ENCODE measurements around the gene EYA3. TPM values are rescaled to one million over a fixed set of nuclear protein-coding genes. Genes with fewer than 3 reads are reported as not detected.

Gene EYA3
- total RNA-seq, 1 experiment from 2014 or later: 32.7 TPM

DNA sequence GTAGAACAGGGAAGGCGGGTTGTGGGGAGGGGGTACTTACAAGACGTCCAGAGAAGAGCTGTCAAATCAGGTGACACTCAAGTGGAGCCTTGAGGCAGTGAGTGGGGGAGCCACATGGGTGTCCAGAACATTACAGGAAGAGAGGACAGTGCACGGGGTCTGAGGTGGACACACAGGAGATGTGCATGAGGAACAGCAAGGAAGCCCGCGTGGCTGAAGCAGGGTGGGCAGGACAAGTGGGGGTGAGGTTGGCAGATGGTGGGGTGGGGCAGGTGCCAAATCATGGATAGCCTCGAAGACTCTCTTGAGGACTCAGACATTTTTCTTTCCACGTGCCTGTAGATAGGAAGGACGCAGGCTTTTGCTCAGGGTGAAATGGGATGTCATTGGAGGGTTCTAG, 152.7 kb downstream of the EYA3 start:
- H3K23me2 ChIP-seq (ENCODE audit: insufficient read length, low read depth, low read length, poor library complexity, severe bottlenecking): peaks cover 15% of the 10 kb centered on the region
- peaks cover 2% of the 10 kb centered on the region; the same call in 1 of the 2 replicates for H3K79me2 ChIP-seq (ENCODE audit: insufficient read depth, low read length)
- H2BK120ac ChIP-seq (ENCODE audit: low read depth, low read length, poor library complexity, severe bottlenecking): no peak overlapping the region
- Mint-ChIP-seq H3K9me3 (no peaks in the 10 kb centered on the region; a peak in 1 of 5 replicates), H3K27me3 (ENCODE audit: low read depth) (peaks cover 2% of the 10 kb centered on the region; the same call in 1 of the 2 replicates), H3K4me1 (peaks cover 57 to 61% of the 10 kb centered on the region in 2 experiments), H3K4me3 (peak overlapping the region; percentile 86 to 91), H3K36me3 (ENCODE audit: insufficient read depth in 1 of 3, low read depth in 3 of 3) (peaks cover 0 to 9% (median 6%) of the 10 kb centered on the region in 3 experiments; a peak in 4 of 7 replicates), H3K27ac (peak overlapping the region in 2 of 3 experiments; percentile 7 to 95; a peak in 3 of 7 replicates)
- no peak overlapping the region for H2BK5ac ChIP-seq (ENCODE audit: insufficient read length, low read length)
- H4K5ac ChIP-seq (ENCODE audit: insufficient read length, low read depth, low read length): no peak overlapping the region
- H2AFZ ChIP-seq (ENCODE audit: low read length): no peak overlapping the region
- no peaks in the 10 kb centered on the region for H3K27me3 ChIP-seq (ENCODE audit: insufficient read depth, low read length)
- H3K4me2 ChIP-seq (ENCODE audit: insufficient read depth, insufficient read length, low read length): peak overlapping the region; percentile 91
- peak overlapping the region; percentile 19; the same call in 1 of the 2 replicates for H3K14ac ChIP-seq (ENCODE audit: insufficient read depth, low read length)
- H3K9ac ChIP-seq (ENCODE audit: extremely low read depth, insufficient read length, low read length): peak overlapping the region; percentile 81
- H3K4ac ChIP-seq (ENCODE audit: low read depth, low read length): no peak overlapping the region
- TF ChIP-seq, protein P1, sequence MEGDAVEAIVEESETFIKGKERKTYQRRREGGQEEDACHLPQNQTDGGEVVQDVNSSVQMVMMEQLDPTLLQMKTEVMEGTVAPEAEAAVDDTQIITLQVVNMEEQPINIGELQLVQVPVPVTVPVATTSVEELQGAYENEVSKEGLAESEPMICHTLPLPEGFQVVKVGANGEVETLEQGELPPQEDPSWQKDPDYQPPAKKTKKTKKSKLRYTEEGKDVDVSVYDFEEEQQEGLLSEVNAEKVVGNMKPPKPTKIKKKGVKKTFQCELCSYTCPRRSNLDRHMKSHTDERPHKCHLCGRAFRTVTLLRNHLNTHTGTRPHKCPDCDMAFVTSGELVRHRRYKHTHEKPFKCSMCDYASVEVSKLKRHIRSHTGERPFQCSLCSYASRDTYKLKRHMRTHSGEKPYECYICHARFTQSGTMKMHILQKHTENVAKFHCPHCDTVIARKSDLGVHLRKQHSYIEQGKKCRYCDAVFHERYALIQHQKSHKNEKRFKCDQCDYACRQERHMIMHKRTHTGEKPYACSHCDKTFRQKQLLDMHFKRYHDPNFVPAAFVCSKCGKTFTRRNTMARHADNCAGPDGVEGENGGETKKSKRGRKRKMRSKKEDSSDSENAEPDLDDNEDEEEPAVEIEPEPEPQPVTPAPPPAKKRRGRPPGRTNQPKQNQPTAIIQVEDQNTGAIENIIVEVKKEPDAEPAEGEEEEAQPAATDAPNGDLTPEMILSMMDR (conservative IDR thresholded peaks at IDR 0.05): no peak
- H4K91ac ChIP-seq (ENCODE audit: insufficient read length, low read depth, low read length): no peak overlapping the region
- H3K18ac ChIP-seq (ENCODE audit: insufficient read length, low read depth, low read length): no peak overlapping the region
- peaks cover 2% of the 10 kb centered on the region for H3K79me1 ChIP-seq (ENCODE audit: insufficient read depth, low read depth, low read length, poor library complexity, severe bottlenecking)
- H3K9me3 ChIP-seq (ENCODE audit: control insufficient read depth, low read depth, low read length): no peaks in the 10 kb centered on the region
- no peak for DNase-seq
- no peak overlapping the region for H3K23ac ChIP-seq (ENCODE audit: insufficient read length, low read depth, low read length)
- H2BK12ac ChIP-seq (ENCODE audit: insufficient read length, low read depth, low read length): no peak overlapping the region
- no peak overlapping the region for H3K56ac ChIP-seq (ENCODE audit: insufficient read length, low read depth, low read length)
- no peak overlapping the region for H2BK20ac ChIP-seq (ENCODE audit: low read depth, low read length, poor library complexity, severe bottlenecking)
- H3T11ph ChIP-seq (ENCODE audit: low read length): no peak overlapping the region
- H4K20me1 ChIP-seq (ENCODE audit: control insufficient read depth, insufficient read depth, insufficient read length): no peaks in the 10 kb centered on the region
- no peak overlapping the region for H4K8ac ChIP-seq (replicated peaks; ENCODE audit: insufficient read length, low read depth, low read length)
- H2AK5ac ChIP-seq (ENCODE audit: insufficient read length, low read length): no peak overlapping the region
- H3K4me1 ChIP-seq (ENCODE audit: insufficient read depth, low read length): peaks cover 11% of the 10 kb centered on the region; the same call in 1 of the 2 replicates
- no peak overlapping the region for H3K27ac ChIP-seq (ENCODE audit: insufficient read length, low read depth, low read length)
- no CpG with 5 or more reads among the region's 8 CpGs for WGBS (ENCODE audit: extremely low coverage, insufficient read length, low lambda C conversion rate)
- no peak overlapping the region for H2BK15ac ChIP-seq (ENCODE audit: low read depth, low read length)

All from H9 (cell line).